A549 treated with ZK216348 at 1 μM for 4 hours (cell line): ENCODE data around the gene ZEB2. TPM values are rescaled to one million over a fixed set of nuclear protein-coding genes. Genes with fewer than 3 reads are reported as not detected.

Source experiments
- total RNA-seq: library from RNA; stranded (reverse); fragments of 200-300 nt; extraction: Qiagen RNA extraction; gene quantifications from 5 replicates; pipeline ENCODE4 v1.2.3, GENCODE V29; 2022; ENCODE audit warnings: low read depth

Gene ZEB2
- 3.7 to 7.4 TPM (median 6.8 TPM) in 5 replicates for total RNA-seq

GRCh38 chr2:144519934-144520731 is at the start of gene ZEB2:
TSS of gene ZEB2 (minus strand) at chr2:144520119. CDS start at chr2:144517350, 2,769 bp downstream.

